Osteoblast (primary cell): ENCODE measurements around the gene CENPC. TPM values are rescaled to one million over a fixed set of nuclear protein-coding genes. Genes with fewer than 3 reads are reported as not detected.

Experiments
- DNase-seq: peaks from one replicate; pipeline ENCODE4 v3.0.0; 2011; ENCODE audit warnings: low spot score, mixed read lengths; ENCODE audit not compliant: insufficient read length; ENCODE audit errors: missing footprints
- H2AFZ ChIP-seq: 2 replicates; pipeline ENCODE4 v1.6.0; 2011; ENCODE audit warnings: mild to moderate bottlenecking, low read length
- H3K27ac ChIP-seq: 2 replicates; pipeline ENCODE4 v1.5.1; 2011; ENCODE audit warnings: mild to moderate bottlenecking, low read depth, low read length, moderate library complexity
- H3K27me3 ChIP-seq: 2 replicates; pipeline ENCODE4 v1.6.0; 2012; ENCODE audit warnings: mild to moderate bottlenecking, control low read depth, inconsistent platforms, low read length, moderate library complexity; ENCODE audit not compliant: insufficient read depth
- H3K36me3 ChIP-seq: 2 replicates; pipeline ENCODE4 v1.5.1; 2011; ENCODE audit warnings: mild to moderate bottlenecking, low read length, control low read depth, moderate library complexity; ENCODE audit not compliant: insufficient read depth
- H3K4me1 ChIP-seq: 2 replicates; pipeline ENCODE4 v1.5.1; 2011; ENCODE audit warnings: mild to moderate bottlenecking, low read length, control low read depth, moderate library complexity; ENCODE audit not compliant: insufficient read depth
- H3K4me2 ChIP-seq: 2 replicates; pipeline ENCODE4 v1.6.0; 2011; ENCODE audit warnings: mild to moderate bottlenecking, low read length; ENCODE audit not compliant: insufficient read depth
- H3K4me3 ChIP-seq: fragments of 200-600 bp; sonication (generic); 3 replicates; pipeline ENCODE4 v1.5.1; 2012; ENCODE audit warnings: mild to moderate bottlenecking, low read length, inconsistent platforms; ENCODE audit not compliant: insufficient read depth
- H3K79me2 ChIP-seq: 2 replicates; pipeline ENCODE4 v1.6.0; 2012; ENCODE audit warnings: mild to moderate bottlenecking, low read length, control low read depth, inconsistent platforms; ENCODE audit not compliant: insufficient read depth
- H3K9me3 ChIP-seq: 2 replicates; pipeline ENCODE4 v1.5.1; 2011; ENCODE audit warnings: low read depth, low read length, control low read depth
- H4K20me1 ChIP-seq: 2 replicates; pipeline ENCODE4 v1.6.0; 2012; ENCODE audit warnings: mild to moderate bottlenecking, low read length, control low read depth; ENCODE audit not compliant: insufficient read depth
- total RNA-seq: library from RNA; depleted of rRNA; stranded (reverse); fragments of >200 nt; gene quantifications from 2 replicates; pipeline ENCODE4 v1.2.3, GENCODE V29; 2012
- TF ChIP-seq, protein P1 (sequence below): IDR thresholded peaks from 2 replicates; pipeline ENCODE4 v1.5.1; 2011; ENCODE audit warnings: mild to moderate bottlenecking, low read depth, low read length, moderate library complexity; ENCODE audit errors: extremely low read depth

Gene CENPC
- total RNA-seq, 1 donor, result 19.9 TPM

DNA sequence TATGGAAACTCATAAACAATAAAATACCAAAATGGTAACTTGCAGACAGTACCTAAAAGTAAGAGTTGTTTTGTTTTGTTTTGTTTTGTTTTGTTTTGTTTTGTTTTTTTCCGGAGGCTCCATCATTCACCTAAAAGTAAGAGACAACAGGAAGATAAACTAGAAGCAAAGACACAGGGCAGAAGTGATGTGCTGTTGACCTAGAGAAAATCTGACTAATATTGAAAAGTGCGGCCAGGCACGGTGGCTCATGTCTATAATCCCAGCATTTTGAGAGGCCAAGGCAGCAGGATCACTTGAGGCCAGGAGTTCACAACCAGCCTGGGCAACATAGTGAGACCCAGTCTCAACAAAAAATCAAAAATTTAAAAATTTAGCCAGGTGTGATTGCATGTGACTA is 5.6 kb upstream of the CENPC start:
- Histone ChIP-seq H3K9me3 (no peaks in the 10 kb centered on the region), H3K4me1 (no peaks in the 10 kb centered on the region), H3K4me3 (no peak overlapping the region), H4K20me1 (no peaks in the 10 kb centered on the region), H3K79me2 (no peaks in the 10 kb centered on the region), H3K36me3 (no peaks in the 10 kb centered on the region), H3K27ac (no peak overlapping the region), H3K4me2 (no peak overlapping the region), H3K27me3 (no peaks in the 10 kb centered on the region), H2AFZ (no peak overlapping the region)
- no peak for DNase-seq
- TF ChIP-seq, protein P1, sequence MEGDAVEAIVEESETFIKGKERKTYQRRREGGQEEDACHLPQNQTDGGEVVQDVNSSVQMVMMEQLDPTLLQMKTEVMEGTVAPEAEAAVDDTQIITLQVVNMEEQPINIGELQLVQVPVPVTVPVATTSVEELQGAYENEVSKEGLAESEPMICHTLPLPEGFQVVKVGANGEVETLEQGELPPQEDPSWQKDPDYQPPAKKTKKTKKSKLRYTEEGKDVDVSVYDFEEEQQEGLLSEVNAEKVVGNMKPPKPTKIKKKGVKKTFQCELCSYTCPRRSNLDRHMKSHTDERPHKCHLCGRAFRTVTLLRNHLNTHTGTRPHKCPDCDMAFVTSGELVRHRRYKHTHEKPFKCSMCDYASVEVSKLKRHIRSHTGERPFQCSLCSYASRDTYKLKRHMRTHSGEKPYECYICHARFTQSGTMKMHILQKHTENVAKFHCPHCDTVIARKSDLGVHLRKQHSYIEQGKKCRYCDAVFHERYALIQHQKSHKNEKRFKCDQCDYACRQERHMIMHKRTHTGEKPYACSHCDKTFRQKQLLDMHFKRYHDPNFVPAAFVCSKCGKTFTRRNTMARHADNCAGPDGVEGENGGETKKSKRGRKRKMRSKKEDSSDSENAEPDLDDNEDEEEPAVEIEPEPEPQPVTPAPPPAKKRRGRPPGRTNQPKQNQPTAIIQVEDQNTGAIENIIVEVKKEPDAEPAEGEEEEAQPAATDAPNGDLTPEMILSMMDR, result no peak

DNA sequence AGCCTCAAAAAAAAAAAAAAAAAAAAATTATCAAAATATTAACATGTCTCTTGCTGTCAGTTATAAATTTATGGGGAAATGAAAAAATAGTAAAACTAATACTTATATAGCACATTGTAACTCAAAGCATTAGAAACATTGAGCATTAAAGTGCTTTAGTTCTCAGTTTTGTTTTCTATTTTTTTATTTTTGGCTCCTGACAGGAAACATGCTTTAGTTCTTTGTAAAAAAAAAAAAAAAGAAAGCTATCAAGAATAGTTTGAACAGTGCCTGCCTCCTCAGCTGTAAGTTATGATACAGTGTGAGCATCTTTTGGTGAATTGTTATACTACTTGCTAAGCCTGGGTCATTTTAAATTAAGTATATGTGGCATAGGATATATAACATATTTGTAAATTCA is 5.1 kb upstream of the CENPC start:
- Histone ChIP-seq H2AFZ (no peak overlapping the region), H3K36me3 (no peaks in the 10 kb centered on the region), H3K79me2 (no peaks in the 10 kb centered on the region), H3K27ac (no peak overlapping the region), H3K4me3 (no peak overlapping the region), H4K20me1 (no peaks in the 10 kb centered on the region), H3K27me3 (no peaks in the 10 kb centered on the region), H3K4me1 (no peaks in the 10 kb centered on the region), H3K9me3 (no peaks in the 10 kb centered on the region), H3K4me2 (no peak overlapping the region)
- TF ChIP-seq, protein P1, result no peak
- DNase-seq, result no peak

DNA sequence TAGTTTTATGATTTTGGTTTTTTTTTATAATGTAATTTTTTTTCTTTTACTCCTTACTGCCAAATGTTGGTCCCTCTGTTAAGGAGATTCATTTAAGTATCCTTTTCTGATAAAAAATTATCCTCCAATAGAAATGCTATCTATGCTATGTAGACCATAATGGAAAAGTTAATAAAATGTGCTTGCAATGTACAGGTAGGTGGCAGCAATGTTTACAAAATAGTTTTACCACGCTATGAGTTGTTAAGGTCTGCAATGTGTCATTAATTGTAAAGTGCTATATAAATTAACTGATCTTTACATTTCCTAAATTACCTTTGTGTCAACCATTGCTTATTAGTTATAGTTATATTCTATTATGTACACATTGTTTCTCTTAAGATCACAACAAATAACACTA is 3.8 kb upstream of the CENPC start:
- H3K9me3 ChIP-seq, result no peaks in the 10 kb centered on the region
- no peak overlapping the region for H3K4me3 ChIP-seq
- H3K27ac ChIP-seq, result no peak overlapping the region
- TF ChIP-seq, protein P1, result peak; percentile 24
- no peaks in the 10 kb centered on the region for H3K36me3 ChIP-seq
- peaks cover 12% of the 10 kb centered on the region for H3K79me2 ChIP-seq
- H4K20me1 ChIP-seq, result no peaks in the 10 kb centered on the region
- DNase-seq, result no peak
- H3K4me2 ChIP-seq, result no peak overlapping the region
- peaks cover 4% of the 10 kb centered on the region for H3K4me1 ChIP-seq
- no peak overlapping the region for H2AFZ ChIP-seq
- no peaks in the 10 kb centered on the region for H3K27me3 ChIP-seq

DNA sequence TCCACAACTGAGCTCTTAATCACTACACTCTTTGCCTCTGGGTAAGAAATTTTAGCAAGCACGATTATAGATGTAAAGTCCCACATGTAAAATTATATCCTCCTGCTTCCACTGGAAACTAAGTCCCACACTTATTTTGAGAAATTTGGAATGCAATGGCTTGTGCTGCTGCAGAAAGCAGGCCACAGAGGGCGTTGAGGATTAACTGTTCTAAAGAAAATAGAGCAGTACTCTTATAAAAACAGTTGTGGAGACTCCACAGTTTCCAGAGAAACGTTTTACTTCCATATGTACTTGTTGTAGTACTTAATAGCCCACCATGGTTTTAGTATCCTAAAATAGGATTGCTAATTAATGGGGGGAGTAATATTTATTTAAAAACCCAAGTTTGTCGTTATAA is 1.7 kb upstream of the CENPC start:
- Histone ChIP-seq H3K9me3 (no peaks in the 10 kb centered on the region), H2AFZ (peak overlapping the region; percentile 56), H3K79me2 (peaks cover 33% of the 10 kb centered on the region), H3K27ac (no peak overlapping the region), H3K27me3 (no peaks in the 10 kb centered on the region), H3K4me1 (peaks cover 7% of the 10 kb centered on the region), H3K4me2 (no peak overlapping the region), H3K4me3 (no peak overlapping the region), H3K36me3 (peaks cover 3% of the 10 kb centered on the region), H4K20me1 (no peaks in the 10 kb centered on the region)
- DNase-seq, result peak; percentile 15
- TF ChIP-seq, protein P1, result no peak
